OCI-LY1 (cell line): ENCODE results near the gene GOLGA6B.

Experiments
- EZH2 ChIP-seq: fragments of 200-600 bp; sonication (generic), shearing (Covaris generic); IDR thresholded peaks from 2 replicates; pipeline ENCODE4 v1.8.0; 2017; ENCODE audit warnings: borderline replicate concordance, mixed run types, mild to moderate bottlenecking, antibody characterized with exemption, low read length, moderate library complexity, mixed read lengths
- TF ChIP-seq, protein P1 (sequence below): fragments of 200-600 bp; sonication (generic), shearing (Covaris generic); IDR thresholded peaks from 2 replicates; pipeline ENCODE4 v1.5.1; 2017; ENCODE audit warnings: mild to moderate bottlenecking, antibody characterized with exemption, low read length, moderate library complexity, mixed read lengths

DNA sequence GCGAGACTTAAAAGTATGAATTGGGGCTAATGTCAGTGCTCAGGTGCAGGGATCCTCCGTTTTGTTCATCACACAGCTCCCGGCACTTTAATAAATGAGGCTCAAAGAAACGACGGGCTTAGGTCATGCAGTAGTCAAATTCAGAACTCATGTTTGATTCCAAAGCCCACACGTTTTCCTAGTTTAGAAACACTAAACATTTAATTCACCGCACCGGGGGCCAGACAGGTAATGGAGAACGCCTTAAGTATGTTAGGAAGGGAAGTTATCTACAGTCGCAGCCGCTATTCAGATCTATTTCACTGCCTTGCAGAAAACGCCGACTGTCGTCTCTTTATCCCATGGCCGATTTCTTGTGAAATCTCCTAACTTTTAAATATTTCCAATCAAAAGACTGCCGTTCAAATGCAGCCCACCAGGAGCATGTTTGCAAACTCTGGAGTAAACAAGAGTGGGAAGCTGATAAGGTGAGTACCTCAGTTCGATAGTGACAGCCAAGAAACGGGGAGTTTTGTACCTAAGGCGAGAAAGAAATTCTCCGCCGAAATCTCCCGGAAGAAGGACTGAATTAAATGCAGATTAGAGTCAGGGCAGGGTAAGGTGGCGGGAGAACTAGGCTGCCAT, 30.9 kb downstream of the GOLGA6B start:
- TF ChIP-seq, protein P1, sequence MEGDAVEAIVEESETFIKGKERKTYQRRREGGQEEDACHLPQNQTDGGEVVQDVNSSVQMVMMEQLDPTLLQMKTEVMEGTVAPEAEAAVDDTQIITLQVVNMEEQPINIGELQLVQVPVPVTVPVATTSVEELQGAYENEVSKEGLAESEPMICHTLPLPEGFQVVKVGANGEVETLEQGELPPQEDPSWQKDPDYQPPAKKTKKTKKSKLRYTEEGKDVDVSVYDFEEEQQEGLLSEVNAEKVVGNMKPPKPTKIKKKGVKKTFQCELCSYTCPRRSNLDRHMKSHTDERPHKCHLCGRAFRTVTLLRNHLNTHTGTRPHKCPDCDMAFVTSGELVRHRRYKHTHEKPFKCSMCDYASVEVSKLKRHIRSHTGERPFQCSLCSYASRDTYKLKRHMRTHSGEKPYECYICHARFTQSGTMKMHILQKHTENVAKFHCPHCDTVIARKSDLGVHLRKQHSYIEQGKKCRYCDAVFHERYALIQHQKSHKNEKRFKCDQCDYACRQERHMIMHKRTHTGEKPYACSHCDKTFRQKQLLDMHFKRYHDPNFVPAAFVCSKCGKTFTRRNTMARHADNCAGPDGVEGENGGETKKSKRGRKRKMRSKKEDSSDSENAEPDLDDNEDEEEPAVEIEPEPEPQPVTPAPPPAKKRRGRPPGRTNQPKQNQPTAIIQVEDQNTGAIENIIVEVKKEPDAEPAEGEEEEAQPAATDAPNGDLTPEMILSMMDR = no peak
- TF ChIP-seq EZH2 = no peak
